Activated CD4-positive, alpha-beta T cell treated with anti-CD3 and anti-CD28 coated beads, Interleukin-2, Interleukin-4, amounts not matched to agents 100 ng/mL and 50 ng/mL, durations not matched to agents 16 hours and 8 hours (primary cell): ENCODE data around the gene RAB33B.
"Not testable (repeated sequence)": the region's sequence is repeated elsewhere in the genome, so short reads cannot be mapped to it uniquely, and the experiment has no call there.

ENCODE experiments used
- DNase-seq: peaks from one replicate; pipeline ENCODE4 v3.0.0-alpha.2; 2020; ENCODE audit warnings: low spot score

Gene RAB33B

GRCh38 chr4:139464512-139464911 lies 10.6 kb downstream of the RAB33B start:
- not testable (repeated sequence) for DNase-seq

GRCh38 chr4:139465922-139466321 lies 12.0 kb downstream of the RAB33B start:
- no peak for DNase-seq

- not testable (repeated sequence) for DNase-seq
Observed at GRCh38 chr4:139468756-139469155, 14.8 kb downstream of the RAB33B start.

GRCh38 chr4:139469216-139469615 lies 15.3 kb downstream of the RAB33B start:
- no peak for DNase-seq

GRCh38 chr4:139469869-139470268 lies 15.9 kb downstream of the RAB33B start:
- DNase-seq: no peak

GRCh38 chr4:139470295-139470694 lies 16.4 kb downstream of the RAB33B start:
- no peak for DNase-seq

GRCh38 chr4:139470997-139471665 lies 17.2 kb downstream of the RAB33B start:
- no peak for DNase-seq

- DNase-seq: no peak
Observed at GRCh38 chr4:139472852-139473251, 18.9 kb downstream of the RAB33B start.

- no peak for DNase-seq
Observed at GRCh38 chr4:139476363-139476762, 22.4 kb downstream of the RAB33B start.

- no peak for DNase-seq
Observed at GRCh38 chr4:139481465-139481864, 27.5 kb downstream of the RAB33B start.

GRCh38 chr4:139483000-139483399 lies 29.1 kb downstream of the RAB33B start:
- no peak for DNase-seq

GRCh38 chr4:139484783-139485311 lies 30.9 kb downstream of the RAB33B start:
- no peak for DNase-seq

- DNase-seq: no peak
Observed at GRCh38 chr4:139488442-139488841, 34.5 kb downstream of the RAB33B start.

GRCh38 chr4:139489638-139490037 lies 35.7 kb downstream of the RAB33B start:
- DNase-seq: no peak

GRCh38 chr4:139492429-139492828 lies 38.5 kb downstream of the RAB33B start:
- no peak for DNase-seq

- DNase-seq: no peak
Observed at GRCh38 chr4:139493176-139493575, 39.3 kb downstream of the RAB33B start.

- no peak for DNase-seq
Observed at GRCh38 chr4:139499186-139499585, 45.3 kb downstream of the RAB33B start.

- no peak for DNase-seq
Observed at GRCh38 chr4:139501117-139501516, 47.2 kb downstream of the RAB33B start.

- DNase-seq: no peak
Observed at GRCh38 chr4:139501527-139501926, 47.6 kb downstream of the RAB33B start.

GRCh38 chr4:139501927-139502899 lies 48.3 kb downstream of the RAB33B start:
- DNase-seq: no peak

- no peak for DNase-seq
Observed at GRCh38 chr4:139503622-139504166, 49.8 kb downstream of the RAB33B start.

- no peak for DNase-seq
Observed at GRCh38 chr4:139506774-139507173, 52.9 kb downstream of the RAB33B start.
